Suprapubic skin (tissue), 3 donors: ENCODE results near the gene RACK1.

ENCODE experiments used
- EP300 ChIP-seq: sonication (generic); formaldehyde crosslinking; IDR thresholded peaks from one replicate; pipeline ENCODE4 v1.6.1; 2017; ENCODE audit warnings: antibody characterized with exemption
- POLR2A ChIP-seq, 2 donors: fragments of 450-650 bp; IDR thresholded peaks; one replicate each; pipeline ENCODE4 v1.6.1; 2017; ENCODE audit warnings: antibody characterized with exemption in 2 of 2, mild to moderate bottlenecking in 2 of 2, moderate library complexity in 2 of 2
- TF ChIP-seq, protein P1 (sequence below), 2 donors: fragments of 200-600 bp in 1 of 2; fragments of 450-650 bp in 1 of 2; sonication (generic) in 1 of 2; IDR thresholded peaks; one replicate each; pipeline ENCODE4 v1.5.1; 2016 to 2019; ENCODE audit warnings: antibody characterized with exemption in 2 of 2, mild to moderate bottlenecking in 1 of 2, moderate library complexity in 1 of 2

DNA sequence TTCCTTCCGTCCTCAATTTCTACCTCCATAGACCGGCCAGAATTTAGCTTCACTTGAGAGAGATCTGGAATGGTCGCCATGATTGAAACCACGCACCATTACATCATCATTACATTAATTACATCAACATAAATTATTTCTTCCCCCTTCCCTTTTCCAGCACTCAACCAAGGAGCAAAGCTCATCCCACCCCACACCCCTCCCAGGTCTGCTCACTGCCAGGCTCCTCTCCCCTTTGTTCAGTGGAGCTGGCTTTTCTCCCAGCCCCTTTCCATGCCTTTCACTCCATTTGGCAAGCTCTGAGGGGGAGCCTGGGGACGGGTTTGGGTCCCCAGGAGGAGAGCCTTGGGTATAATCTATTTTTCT lies 8.4 kb downstream of the RACK1 start:
- TF ChIP-seq, protein P1, sequence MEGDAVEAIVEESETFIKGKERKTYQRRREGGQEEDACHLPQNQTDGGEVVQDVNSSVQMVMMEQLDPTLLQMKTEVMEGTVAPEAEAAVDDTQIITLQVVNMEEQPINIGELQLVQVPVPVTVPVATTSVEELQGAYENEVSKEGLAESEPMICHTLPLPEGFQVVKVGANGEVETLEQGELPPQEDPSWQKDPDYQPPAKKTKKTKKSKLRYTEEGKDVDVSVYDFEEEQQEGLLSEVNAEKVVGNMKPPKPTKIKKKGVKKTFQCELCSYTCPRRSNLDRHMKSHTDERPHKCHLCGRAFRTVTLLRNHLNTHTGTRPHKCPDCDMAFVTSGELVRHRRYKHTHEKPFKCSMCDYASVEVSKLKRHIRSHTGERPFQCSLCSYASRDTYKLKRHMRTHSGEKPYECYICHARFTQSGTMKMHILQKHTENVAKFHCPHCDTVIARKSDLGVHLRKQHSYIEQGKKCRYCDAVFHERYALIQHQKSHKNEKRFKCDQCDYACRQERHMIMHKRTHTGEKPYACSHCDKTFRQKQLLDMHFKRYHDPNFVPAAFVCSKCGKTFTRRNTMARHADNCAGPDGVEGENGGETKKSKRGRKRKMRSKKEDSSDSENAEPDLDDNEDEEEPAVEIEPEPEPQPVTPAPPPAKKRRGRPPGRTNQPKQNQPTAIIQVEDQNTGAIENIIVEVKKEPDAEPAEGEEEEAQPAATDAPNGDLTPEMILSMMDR (IDR thresholded peaks at IDR 0.05), result no peak
- TF ChIP-seq POLR2A (IDR thresholded peaks at IDR 0.05), result no peak
- no peak for TF ChIP-seq EP300
